Body of pancreas (tissue), 4 donors: ENCODE measurements around the gene E2F3. TPM values are rescaled to one million over a fixed set of nuclear protein-coding genes. Genes with fewer than 3 reads are reported as not detected.

Experiments used
- ATAC-seq: fragments of 150-250 bp; one replicate; pipeline ENCODE4 v1.9.1; 2016
- DNase-seq, 4 donors: peaks; one replicate each; pipeline ENCODE4 v3.0.0-alpha.2; 2019
- H3K27ac ChIP-seq, 4 donors: fragments of 200-600 bp; sonication (generic); 1 replicate in 3 of 4; 2 replicates in 1 of 4; pipeline versions ENCODE4 v1.5.1 to v1.6.1; 2016 to 2019; ENCODE audit warnings: mild to moderate bottlenecking in 1 of 4, mixed read lengths in 1 of 4, moderate library complexity in 1 of 4
- H3K27me3 ChIP-seq, 2 donors: fragments of 200-600 bp; sonication (generic); one replicate each; pipeline ENCODE4 v1.6.0; 2016; ENCODE audit warnings: mild to moderate bottlenecking in 1 of 2
- H3K36me3 ChIP-seq, 2 donors: fragments of 200-600 bp; sonication (generic); replicated peaks in 1 of 2; 2 replicates each; pipeline ENCODE4 v1.5.1; 2016; ENCODE audit warnings: low read depth in 2 of 2; ENCODE audit not compliant: insufficient read depth in 1 of 2
- H3K4me1 ChIP-seq: fragments of 200-600 bp; sonication (generic); one replicate; pipeline ENCODE4 v1.6.0; 2016
- H3K4me3 ChIP-seq, 2 donors: fragments of 200-600 bp; sonication (generic); 1 replicate in 1 of 2; 2 replicates in 1 of 2; pipeline ENCODE4 v1.5.1; 2016 to 2019
- H3K9me3 ChIP-seq, 3 donors: fragments of 200-600 bp; sonication (generic); 1 replicate in 2 of 3; 2 replicates in 1 of 3; pipeline ENCODE4 v1.5.1; 2016
- POLR2A ChIP-seq, 3 donors: fragments of 450-650 bp; IDR thresholded peaks; one replicate each; pipeline ENCODE4 v1.6.1; 2016; ENCODE audit warnings: antibody characterized with exemption in 3 of 3, mild to moderate bottlenecking in 2 of 3
- WGBS, 2 donors: methylation state at CpG; one replicate each; pipeline ENCODE4 v1.1.5; 2017; 5-methylcytosine and 5-hydroxymethylcytosine counted together
- intact Hi-C: fragments of 100-400 bp; cut with DNase I; formaldehyde crosslinking; loops from one replicate; pipeline ENCODE4 v1.15.1; 2023
- total RNA-seq, 2 donors: library from RNA; depleted of rRNA; stranded (reverse); fragments of >200 nt; gene quantifications; one replicate each; pipeline ENCODE4 v1.1.0, GENCODE V29; 2016
- TF ChIP-seq, protein P1 (sequence below), 7 experiments: fragments of 450-650 bp in 4 of 7; fragments of 200-600 bp in 3 of 7; sonication (generic) in 3 of 7; IDR thresholded peaks; one replicate each; pipeline ENCODE4 v1.5.1; 2016 to 2019; ENCODE audit warnings: antibody characterized with exemption in 7 of 7

E2F3 gene
- total RNA-seq, 2 donors from 2014 or later = 2.0 to 2.3 TPM

DNA sequence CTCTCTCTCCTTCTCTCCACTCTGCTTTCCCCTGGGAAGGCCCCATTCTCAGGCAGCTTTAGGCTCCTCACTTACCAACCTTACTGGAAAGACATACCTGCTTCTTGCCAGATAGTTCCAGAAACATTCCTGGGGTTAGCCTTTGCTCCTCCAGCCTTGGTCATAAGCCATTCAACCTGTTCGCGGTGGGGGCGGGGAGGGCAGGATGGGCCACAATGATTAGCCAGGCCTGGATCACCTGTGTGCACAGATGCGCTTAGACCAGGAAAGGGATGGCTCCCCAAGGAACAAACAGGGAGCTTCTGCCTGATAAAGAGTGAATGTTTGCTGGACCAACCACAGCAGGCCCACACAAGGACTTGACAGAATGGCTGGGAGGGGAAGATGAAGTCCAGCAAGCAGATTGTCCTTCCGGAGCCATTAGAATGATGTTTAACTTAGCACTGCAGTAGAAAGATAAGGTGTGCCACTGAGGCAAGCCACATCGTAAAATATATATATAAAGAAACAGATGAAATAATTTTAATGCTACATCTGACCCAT is 74.9 kb downstream of the E2F3 start:
- H3K36me3 ChIP-seq = no peaks in the 10 kb centered on the region
- DNase-seq (no peak), ATAC-seq (no peak)
- no peaks in the 10 kb centered on the region for H3K4me1 ChIP-seq
- no peak for TF ChIP-seq POLR2A (IDR thresholded peaks at IDR 0.05)
- TF ChIP-seq, protein P1, sequence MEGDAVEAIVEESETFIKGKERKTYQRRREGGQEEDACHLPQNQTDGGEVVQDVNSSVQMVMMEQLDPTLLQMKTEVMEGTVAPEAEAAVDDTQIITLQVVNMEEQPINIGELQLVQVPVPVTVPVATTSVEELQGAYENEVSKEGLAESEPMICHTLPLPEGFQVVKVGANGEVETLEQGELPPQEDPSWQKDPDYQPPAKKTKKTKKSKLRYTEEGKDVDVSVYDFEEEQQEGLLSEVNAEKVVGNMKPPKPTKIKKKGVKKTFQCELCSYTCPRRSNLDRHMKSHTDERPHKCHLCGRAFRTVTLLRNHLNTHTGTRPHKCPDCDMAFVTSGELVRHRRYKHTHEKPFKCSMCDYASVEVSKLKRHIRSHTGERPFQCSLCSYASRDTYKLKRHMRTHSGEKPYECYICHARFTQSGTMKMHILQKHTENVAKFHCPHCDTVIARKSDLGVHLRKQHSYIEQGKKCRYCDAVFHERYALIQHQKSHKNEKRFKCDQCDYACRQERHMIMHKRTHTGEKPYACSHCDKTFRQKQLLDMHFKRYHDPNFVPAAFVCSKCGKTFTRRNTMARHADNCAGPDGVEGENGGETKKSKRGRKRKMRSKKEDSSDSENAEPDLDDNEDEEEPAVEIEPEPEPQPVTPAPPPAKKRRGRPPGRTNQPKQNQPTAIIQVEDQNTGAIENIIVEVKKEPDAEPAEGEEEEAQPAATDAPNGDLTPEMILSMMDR (IDR thresholded peaks at IDR 0.05) = no peak
- H3K4me3 ChIP-seq = no peak overlapping the region
- WGBS, 2 donors = 88 to 91% methylated on average over 4 to 6 of the region's 6 CpGs
- intact Hi-C loops = no loop called here
- no peaks in the 10 kb centered on the region for H3K27me3 ChIP-seq
- H3K9me3 ChIP-seq = no peaks in the 10 kb centered on the region
- no peak overlapping the region for H3K27ac ChIP-seq

DNA sequence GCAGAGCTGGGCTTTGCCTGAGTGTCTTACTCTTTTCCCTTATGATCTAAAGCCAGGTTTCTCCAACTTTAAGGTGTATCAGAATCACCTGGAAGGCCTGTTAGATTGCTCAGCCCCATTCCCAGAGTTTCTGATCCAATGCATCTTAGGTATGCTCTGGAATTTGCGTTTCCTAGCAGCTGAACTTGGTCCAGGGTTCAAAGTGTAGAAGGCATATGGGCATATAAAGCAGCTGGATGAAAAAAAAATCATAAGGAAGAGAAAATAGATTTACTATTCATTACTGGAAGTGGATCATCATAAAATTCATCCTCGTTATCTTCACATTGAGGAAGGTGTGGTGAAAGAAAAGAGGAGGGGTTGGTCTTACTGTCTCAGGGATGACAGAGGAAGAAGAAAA is 75.8 kb downstream of the E2F3 start:
- no peak for DNase-seq
- H3K36me3 ChIP-seq = no peaks in the 10 kb centered on the region
- TF ChIP-seq POLR2A (IDR thresholded peaks at IDR 0.05) = no peak
- TF ChIP-seq, protein P1 (IDR thresholded peaks at IDR 0.05) = no peak
- H3K27ac ChIP-seq = no peak overlapping the region
- WGBS, 2 donors = 88 to 98% methylated on average over 2 of the region's 2 CpGs
- no peak overlapping the region for H3K4me3 ChIP-seq
- intact Hi-C loops = no loop called here
- H3K27me3 ChIP-seq = no peaks in the 10 kb centered on the region
- ATAC-seq = no peak
- H3K4me1 ChIP-seq = no peaks in the 10 kb centered on the region
- H3K9me3 ChIP-seq = no peaks in the 10 kb centered on the region

DNA sequence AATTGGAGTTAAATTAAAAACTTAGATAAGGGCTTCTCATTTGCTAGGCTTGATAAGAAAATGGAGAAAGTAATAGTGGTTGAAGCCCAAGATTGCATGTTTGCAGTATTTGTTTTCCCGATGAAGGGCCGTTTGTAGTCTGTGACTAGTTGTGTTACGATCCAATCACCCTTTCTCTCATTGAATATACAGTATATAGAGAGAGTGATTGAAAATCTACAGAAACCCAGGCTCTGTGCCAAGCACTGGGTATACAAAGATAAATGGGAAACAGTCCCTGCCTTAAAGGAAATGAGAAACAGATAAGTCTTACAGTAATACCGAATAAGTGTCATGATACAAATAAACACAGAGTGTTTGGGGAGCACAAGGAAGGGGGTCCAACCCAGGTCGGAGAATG is 77.4 kb downstream of the E2F3 start:
- H3K9me3 ChIP-seq = no peaks in the 10 kb centered on the region
- H3K36me3 ChIP-seq = no peaks in the 10 kb centered on the region
- no peak for TF ChIP-seq POLR2A (IDR thresholded peaks at IDR 0.05)
- TF ChIP-seq, protein P1 (IDR thresholded peaks at IDR 0.05) = no peak
- ATAC-seq (no peak), DNase-seq (no peak)
- H3K4me3 ChIP-seq = no peak overlapping the region
- H3K27me3 ChIP-seq = no peaks in the 10 kb centered on the region
- H3K4me1 ChIP-seq = no peaks in the 10 kb centered on the region
- 58 to 61% methylated on average over 5 of the region's 5 CpGs for WGBS, 2 donors
- H3K27ac ChIP-seq = no peak overlapping the region
- intact Hi-C loops = no loop called here

DNA sequence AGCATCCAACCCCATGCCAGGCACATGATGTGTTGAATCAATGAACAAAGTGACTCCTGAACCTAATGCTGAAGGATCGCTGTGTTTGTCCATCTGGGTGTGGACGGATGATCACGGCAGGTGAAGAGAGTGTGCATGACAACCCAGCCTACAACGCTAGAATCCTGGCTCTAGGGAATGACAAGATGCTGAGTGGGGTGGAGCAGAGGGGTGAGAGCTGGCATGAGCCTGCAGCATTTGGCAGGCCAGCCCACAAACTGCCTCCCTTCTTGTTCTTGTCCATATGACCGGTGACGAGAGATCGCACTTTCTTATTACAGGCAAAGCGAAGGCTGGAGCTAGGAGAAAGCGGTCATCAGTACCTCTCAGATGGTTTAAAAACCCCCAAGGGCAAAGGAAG is 77.8 kb downstream of the E2F3 start:
- Histone ChIP-seq H3K4me3 (no peak overlapping the region), H3K36me3 (no peaks in the 10 kb centered on the region), H3K4me1 (no peaks in the 10 kb centered on the region), H3K27me3 (no peaks in the 10 kb centered on the region), H3K27ac (no peak overlapping the region), H3K9me3 (no peaks in the 10 kb centered on the region)
- TF ChIP-seq, protein P1 (IDR thresholded peaks at IDR 0.05) = no peak
- TF ChIP-seq POLR2A (IDR thresholded peaks at IDR 0.05) = no peak
- DNase-seq (no peak), ATAC-seq (no peak)
- WGBS, 2 donors = 94 to 97% methylated on average over 9 of the region's 9 CpGs
- intact Hi-C loops = no loop called here

DNA sequence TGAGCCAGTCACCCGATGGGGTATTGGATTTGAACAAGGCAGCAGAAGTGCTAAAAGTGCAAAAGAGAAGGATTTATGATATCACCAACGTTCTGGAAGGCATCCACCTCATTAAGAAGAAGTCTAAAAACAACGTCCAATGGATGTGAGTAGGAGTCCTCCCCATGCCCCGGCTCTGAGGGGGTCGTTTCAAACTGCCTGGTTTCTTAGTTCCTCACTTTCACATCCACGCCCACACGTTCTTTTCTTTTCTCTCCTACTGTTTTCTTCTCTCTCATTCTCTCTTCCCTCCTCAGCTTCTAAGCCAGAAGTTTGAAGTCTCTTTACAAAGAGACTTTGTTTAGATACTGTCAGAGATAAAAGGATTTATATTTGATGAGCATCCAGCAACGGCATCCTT is 79.6 kb downstream of the E2F3 start:
- DNase-seq (no peak), ATAC-seq (no peak)
- H3K9me3 ChIP-seq = no peaks in the 10 kb centered on the region
- 64 to 71% methylated on average over 8 of the region's 8 CpGs for WGBS, 2 donors
- no peaks in the 10 kb centered on the region for H3K4me1 ChIP-seq
- H3K27ac ChIP-seq = no peak overlapping the region
- no peak overlapping the region for H3K4me3 ChIP-seq
- H3K27me3 ChIP-seq = no peaks in the 10 kb centered on the region
- H3K36me3 ChIP-seq = no peaks in the 10 kb centered on the region
- TF ChIP-seq, protein P1 (IDR thresholded peaks at IDR 0.05) = no peak
- TF ChIP-seq POLR2A (IDR thresholded peaks at IDR 0.05) = no peak
- intact Hi-C loops = no loop called here
